Panc1 (cell line): ENCODE measurements around the gene ITSN2. TPM values are rescaled to one million over a fixed set of nuclear protein-coding genes. Genes with fewer than 3 reads are reported as not detected.
A peak's percentile ranks its signal among the peaks of the same experiment; 100 is the strongest.

Experiments used
- ATAC-seq: fragments of 200-7000 bp; cut with Tn5 transposase; 2 replicates; pipeline ENCODE4 v1.9.1; 2020; ENCODE audit warnings: mild to moderate bottlenecking, moderate library complexity
- BruUV-seq: library from RNA; stranded (reverse); fragments of 400-500 nt; replicated peaks from 2 replicates; lab custom pipeline; 2021; lab: Mats Ljungman, UMichigan
- CTCF ChIA-PET: fragments of 300-600 bp; sonication (Branson Sonifier 250); formaldehyde crosslinking; loops from one replicate; lab custom pipeline; 2022; ENCODE audit warnings: antibody characterized with exemption; lab: Charles Lee
- POLR2A ChIA-PET: fragments of 300-600 bp; sonication (Branson Sonifier 250); formaldehyde crosslinking; loops from one replicate; lab custom pipeline; 2022; ENCODE audit warnings: antibody characterized with exemption; lab: Charles Lee
- DNase-seq: peaks from one replicate; pipeline ENCODE4 v3.0.0-alpha.2; 2010; ENCODE audit warnings: low read depth, low spot score
- H3K27ac ChIP-seq: 2 replicates; pipeline ENCODE4 v1.5.1; 2011; ENCODE audit warnings: mild to moderate bottlenecking, low read length, inconsistent platforms
- H3K27me3 ChIP-seq: fragments of 200-500 bp; sonication (Bioruptor generic); 2 replicates; pipeline ENCODE4 v1.6.0; 2014; ENCODE audit warnings: low read length, inconsistent platforms; ENCODE audit not compliant: control insufficient read depth, insufficient read depth
- H3K36me3 ChIP-seq: fragments of 200-500 bp; sonication (Bioruptor generic); 2 replicates; pipeline ENCODE4 v1.5.1; 2014; ENCODE audit warnings: inconsistent platforms, mild to moderate bottlenecking, low read length, moderate library complexity; ENCODE audit not compliant: control insufficient read depth, insufficient read depth
- H3K4me1 ChIP-seq: 2 replicates; pipeline ENCODE4 v1.5.1; 2011; ENCODE audit warnings: inconsistent platforms, mild to moderate bottlenecking, low read length, moderate library complexity; ENCODE audit not compliant: control insufficient read depth, insufficient read depth
- H3K4me3 ChIP-seq, 2 experiments: 2 replicates each; pipeline ENCODE4 v1.5.1; 2011 to 2012; ENCODE audit warnings: low read depth in 2 of 2, low read length in 2 of 2, mild to moderate bottlenecking in 2 of 2, inconsistent platforms in 1 of 2, moderate library complexity in 1 of 2
- H3K9me3 ChIP-seq: fragments of 200-500 bp; sonication (Bioruptor generic); 2 replicates; pipeline ENCODE4 v1.5.1; 2014; ENCODE audit warnings: low read depth, mild to moderate bottlenecking, inconsistent platforms, low read length, moderate library complexity; ENCODE audit not compliant: control insufficient read depth, insufficient read depth
- CTCF ChIP-seq: fragments of 450-650 bp; IDR thresholded peaks from 2 replicates; pipeline ENCODE4 v1.5.1; 2017; ENCODE audit warnings: mild to moderate bottlenecking
- POLR2AphosphoS5 ChIP-seq: IDR thresholded peaks from 2 replicates; pipeline ENCODE4 v1.6.1; 2012; ENCODE audit warnings: mild to moderate bottlenecking, low read depth, low read length, moderate library complexity
- REST ChIP-seq, 2 experiments: IDR thresholded peaks; 2 replicates each; pipeline ENCODE4 v1.6.1; 2011 to 2012; ENCODE audit warnings: low read depth in 2 of 2, control low read depth in 1 of 2, low read length in 1 of 2, mild to moderate bottlenecking in 1 of 2, moderate library complexity in 1 of 2; ENCODE audit not compliant: insufficient read depth in 1 of 2
- SIN3A ChIP-seq: IDR thresholded peaks from 2 replicates; pipeline ENCODE4 v1.6.1; 2012; ENCODE audit warnings: low read depth, mild to moderate bottlenecking, low read length, moderate library complexity, borderline replicate concordance; ENCODE audit not compliant: insufficient read depth
- TCF7L2 ChIP-seq: IDR thresholded peaks from 2 replicates; pipeline ENCODE4 v1.6.1; 2011; ENCODE audit warnings: mild to moderate bottlenecking, low read depth, low read length, inconsistent platforms
- in situ Hi-C: cut with HindIII; loops from 2 replicates; pipeline ENCODE4 v1.10.0; 2016; ENCODE audit warnings: low sequenced_read_pairs, low pct_unique_long_range_greater_than_20kb
- intact Hi-C: fragments of 100-400 bp; cut with micrococcal nuclease; formaldehyde crosslinking; loops from one replicate; pipeline ENCODE4 v1.10.0; 2022; ENCODE audit not compliant: unreplicated experiment
- total RNA-seq: library from RNA; stranded (reverse); gene quantifications from one replicate; pipeline ENCODE4 v1.2.1, GENCODE V29; 2021; ENCODE audit not compliant: unreplicated experiment

The ITSN2 gene
- total RNA-seq, 1 experiment from 2014 or later = 57.7 TPM

GRCh38 chr2:24203787-24204150, 156.6 kb downstream of the ITSN2 start:
- Histone ChIP-seq H3K4me1 (no peaks in the 10 kb centered on the region), H3K4me3 (no peak overlapping the region), H3K36me3 (no peaks in the 10 kb centered on the region; the same call in 1 of the 2 replicates), H3K27me3 (no peaks in the 10 kb centered on the region), H3K27ac (no peak overlapping the region), H3K9me3 (no peaks in the 10 kb centered on the region)
- TF ChIP-seq POLR2AphosphoS5 = no peak
- no peak for TF ChIP-seq REST (IDR thresholded peaks at IDR 0.05; ENCODE audit: insufficient read depth in 1 of 2, low read depth in 2 of 2, low read length in 1 of 2)
- no peak for TF ChIP-seq SIN3A
- TF ChIP-seq CTCF = no peak
- no peak for TF ChIP-seq TCF7L2
- in situ Hi-C loops (no loop called here), intact Hi-C loops (no loop called here)
- no TSS peak for BruUV-seq
- CTCF ChIA-PET = no interaction called here
- POLR2A ChIA-PET = no interaction called here
- ATAC-seq (no peak), DNase-seq (no peak)

GRCh38 chr2:24203029-24203786, 157.1 kb downstream of the ITSN2 start:
- POLR2A ChIA-PET = no interaction called here
- no peaks in the 10 kb centered on the region; the same call in 1 of the 2 replicates for H3K36me3 ChIP-seq
- BruUV-seq = TSS peak; percentile 58
- H3K9me3 ChIP-seq = no peaks in the 10 kb centered on the region
- DNase-seq = no peak
- CTCF ChIA-PET = no interaction called here
- H3K4me1 ChIP-seq = no peaks in the 10 kb centered on the region
- in situ Hi-C loops (no loop called here), intact Hi-C loops (no loop called here)
- H3K27ac ChIP-seq = no peak overlapping the region
- no peak overlapping the region for H3K4me3 ChIP-seq
- no peaks in the 10 kb centered on the region for H3K27me3 ChIP-seq
- no peak for ATAC-seq
- TF ChIP-seq POLR2AphosphoS5 = no peak
- no peak for TF ChIP-seq CTCF
- TF ChIP-seq REST (IDR thresholded peaks at IDR 0.05; ENCODE audit: insufficient read depth in 1 of 2, low read depth in 2 of 2, low read length in 1 of 2) = no peak
- TF ChIP-seq SIN3A = no peak
- TF ChIP-seq TCF7L2 = no peak
